RWPE1 (cell line): ENCODE measurements around the gene ADGRB2.

Experiments
- CTCF ChIA-PET: fragments of 350-600 bp; sonication (Branson Sonifier 250); formaldehyde crosslinking; extraction: SDS; loops from one replicate; lab custom pipeline; 2021; lab: Yijun Ruan, JAX
- POLR2A ChIA-PET: fragments of 400-600 bp; formaldehyde crosslinking; extraction: SDS; loops from one replicate; lab custom pipeline; 2020; ENCODE audit warnings: antibody characterized with exemption; ENCODE audit not compliant: low non-redundant PET; lab: Yijun Ruan, JAX
- DNase-seq: peaks from one replicate; pipeline ENCODE4 v3.0.0; 2012; ENCODE audit warnings: low spot score
- H3K27ac ChIP-seq: fragments of 450-650 bp; 2 replicates; pipeline ENCODE4 v1.5.1; 2017
- CTCF ChIP-seq: fragments of 450-650 bp; conservative IDR thresholded peaks from 2 replicates; pipeline ENCODE4 v1.5.1; 2017; ENCODE audit warnings: low read depth, mild to moderate bottlenecking

The ADGRB2 gene

GRCh38 chr1:31805318-31805717 is 41.2 kb upstream of the ADGRB2 start:
- no peak for TF ChIP-seq CTCF
- CTCF ChIA-PET: interaction anchor here (0.6 kb wide), 1 partner anchor 61 kb away, joined by 4 read pairs; no protein-coding TSS in a partner anchor
- POLR2A ChIA-PET: no interaction called here
- no peak for DNase-seq
- no peak overlapping the region for H3K27ac ChIP-seq

GRCh38 chr1:31804098-31804497 is 40.0 kb upstream of the ADGRB2 start:
- H3K27ac ChIP-seq: no peak overlapping the region
- ChIA-PET CTCF (interaction anchor here (0.7 to 1.0 kb wide), 2 partner anchors 14 to 468 kb away, joined by 3 read pairs; no protein-coding TSS in a partner anchor), POLR2A (no interaction called here)
- no peak for DNase-seq
- TF ChIP-seq CTCF: no peak

GRCh38 chr1:31803610-31804009 is 39.5 kb upstream of the ADGRB2 start:
- no peak for DNase-seq
- ChIA-PET POLR2A (no interaction called here), CTCF (interaction anchor here (0.7 kb wide), 2 partner anchors 36 to 468 kb away, joined by 3 to 4 read pairs; no protein-coding TSS in a partner anchor)
- no peak overlapping the region for H3K27ac ChIP-seq
- TF ChIP-seq CTCF: no peak

GRCh38 chr1:31802190-31803150 is 38.3 kb upstream of the ADGRB2 start:
- ChIA-PET CTCF (interaction anchor here (0.7 kb wide), 1 partner anchor 37 kb away, joined by 4 read pairs; no protein-coding TSS in a partner anchor), POLR2A (no interaction called here)
- no peak overlapping the region for H3K27ac ChIP-seq
- no peak for TF ChIP-seq CTCF
- DNase-seq: no peak

- no peak overlapping the region for H3K27ac ChIP-seq
- ChIA-PET POLR2A (interaction anchor here (0.6 kb wide), 1 partner anchor 20 kb away, joined by 6 read pairs; no protein-coding TSS in a partner anchor), CTCF (no interaction called here)
- no peak for DNase-seq
- no peak for TF ChIP-seq CTCF
Measured at GRCh38 chr1:31801458-31801857, 37.3 kb upstream of the ADGRB2 start.

GRCh38 chr1:31800674-31800967 is 36.5 kb upstream of the ADGRB2 start:
- POLR2A ChIA-PET: no interaction called here
- no peak for DNase-seq
- CTCF ChIA-PET: no interaction called here
- no peak for TF ChIP-seq CTCF
- no peak overlapping the region for H3K27ac ChIP-seq
